Central memory CD8-positive, alpha-beta T cell (primary cell): ENCODE data around the gene MESD.

Source experiments
- ATAC-seq: fragments of 150-1000 bp; cut with Tn5 transposase; replicated peaks from 2 replicates; pipeline ENCODE4 v1.10.0; 2022; ENCODE audit warnings: mild to moderate bottlenecking, moderate FRiP score, moderate number of reproducible peaks; ENCODE audit not compliant: poor library complexity, severe bottlenecking; ENCODE audit errors: extremely low read depth
- DNase-seq, 2 donors: peaks; one replicate each; pipeline ENCODE4 v3.0.0; 2021; ENCODE audit warnings: low spot score in 2 of 2
- H3K27ac Mint-ChIP-seq: one replicate; pipeline ENCODE4 v1.8.0; 2022; ENCODE audit warnings: low read depth, mild to moderate bottlenecking, moderate library complexity, mixed read lengths
- H3K27me3 Mint-ChIP-seq: one replicate; pipeline ENCODE4 v1.8.0; 2022; ENCODE audit warnings: mixed read lengths
- H3K36me3 Mint-ChIP-seq: one replicate; pipeline ENCODE4 v1.8.0; 2022; ENCODE audit warnings: mild to moderate bottlenecking, moderate library complexity, mixed read lengths; ENCODE audit not compliant: insufficient read depth
- H3K4me1 Mint-ChIP-seq: one replicate; pipeline ENCODE4 v1.8.0; 2022; ENCODE audit warnings: mixed read lengths
- H3K4me3 Mint-ChIP-seq: one replicate; pipeline ENCODE4 v1.8.0; 2022; ENCODE audit warnings: mild to moderate bottlenecking, moderate library complexity, mixed read lengths
- H3K9me3 Mint-ChIP-seq: one replicate; pipeline ENCODE4 v1.8.0; 2022; ENCODE audit warnings: mixed read lengths

MESD gene

GRCh38 chr15:80996247-80996646 is 6.6 kb upstream of the MESD start:
- DNase-seq (no peak), ATAC-seq (no peak)
- H3K27ac Mint-ChIP-seq = no peak overlapping the region
- H3K4me1 Mint-ChIP-seq = peaks cover 19% of the 10 kb centered on the region
- peaks cover 5% of the 10 kb centered on the region for H3K9me3 Mint-ChIP-seq
- peaks cover 13% of the 10 kb centered on the region for H3K36me3 Mint-ChIP-seq
- H3K4me3 Mint-ChIP-seq = no peak overlapping the region
- H3K27me3 Mint-ChIP-seq = no peaks in the 10 kb centered on the region

- no peaks in the 10 kb centered on the region for H3K27me3 Mint-ChIP-seq
- H3K9me3 Mint-ChIP-seq = peaks cover 5% of the 10 kb centered on the region
- peaks cover 8% of the 10 kb centered on the region for H3K36me3 Mint-ChIP-seq
- DNase-seq = no peak
- no peak overlapping the region for H3K4me3 Mint-ChIP-seq
- no peak overlapping the region for H3K27ac Mint-ChIP-seq
- ATAC-seq = no peak
- peaks cover 26% of the 10 kb centered on the region for H3K4me1 Mint-ChIP-seq
Observed at GRCh38 chr15:80992441-80992840, 2.8 kb upstream of the MESD start.

GRCh38 chr15:80992006-80992405 is 2.4 kb upstream of the MESD start:
- H3K27ac Mint-ChIP-seq = no peak overlapping the region
- no peak for ATAC-seq
- H3K4me1 Mint-ChIP-seq = peaks cover 28% of the 10 kb centered on the region
- H3K27me3 Mint-ChIP-seq = no peaks in the 10 kb centered on the region
- no peak overlapping the region for H3K4me3 Mint-ChIP-seq
- no peak for DNase-seq
- H3K36me3 Mint-ChIP-seq = peaks cover 8% of the 10 kb centered on the region
- peaks cover 5% of the 10 kb centered on the region for H3K9me3 Mint-ChIP-seq

GRCh38 chr15:80991421-80991820 is 1.8 kb upstream of the MESD start:
- no peak for ATAC-seq

GRCh38 chr15:80990955-80991354 is 1.3 kb upstream of the MESD start:
- peaks cover 11% of the 10 kb centered on the region for H3K36me3 Mint-ChIP-seq
- H3K9me3 Mint-ChIP-seq = peaks cover 2% of the 10 kb centered on the region
- H3K27me3 Mint-ChIP-seq = no peaks in the 10 kb centered on the region
- DNase-seq (no peak), ATAC-seq (no peak)
- H3K4me1 Mint-ChIP-seq = peaks cover 38% of the 10 kb centered on the region
- H3K4me3 Mint-ChIP-seq = no peak overlapping the region
- no peak overlapping the region for H3K27ac Mint-ChIP-seq

More at GRCh38 chr15:80991421-80991820, 1.8 kb upstream of the MESD start:
- peaks cover 34% of the 10 kb centered on the region for H3K4me1 Mint-ChIP-seq
- DNase-seq = no peak
- no peak overlapping the region for H3K27ac Mint-ChIP-seq
- peaks cover 5% of the 10 kb centered on the region for H3K9me3 Mint-ChIP-seq
- peaks cover 11% of the 10 kb centered on the region for H3K36me3 Mint-ChIP-seq
- no peaks in the 10 kb centered on the region for H3K27me3 Mint-ChIP-seq
- H3K4me3 Mint-ChIP-seq = no peak overlapping the region

- Mint-ChIP-seq H3K9me3 (no peaks in the 10 kb centered on the region), H3K36me3 (peaks cover 22% of the 10 kb centered on the region), H3K27me3 (no peaks in the 10 kb centered on the region), H3K27ac (peak overlapping the region; percentile 99), H3K4me3 (peak overlapping the region; percentile 100), H3K4me1 (peaks cover 53% of the 10 kb centered on the region)
- DNase-seq = no peak
- no peak for ATAC-seq
Observed at GRCh38 chr15:80989081-80989517, 520 bp downstream of the MESD start.

- peaks cover 25% of the 10 kb centered on the region for H3K36me3 Mint-ChIP-seq
- H3K4me3 Mint-ChIP-seq = peak overlapping the region; percentile 100
- ATAC-seq (no peak), DNase-seq (no peak)
- H3K27me3 Mint-ChIP-seq = no peaks in the 10 kb centered on the region
- no peaks in the 10 kb centered on the region for H3K9me3 Mint-ChIP-seq
- peaks cover 58% of the 10 kb centered on the region for H3K4me1 Mint-ChIP-seq
- H3K27ac Mint-ChIP-seq = peak overlapping the region; percentile 99
Observed at GRCh38 chr15:80988148-80988796, 1.3 kb downstream of the MESD start.

- H3K27ac Mint-ChIP-seq = no peak overlapping the region
- no peaks in the 10 kb centered on the region for H3K9me3 Mint-ChIP-seq
- H3K4me3 Mint-ChIP-seq = no peak overlapping the region
- H3K27me3 Mint-ChIP-seq = no peaks in the 10 kb centered on the region
- ATAC-seq (no peak), DNase-seq (no peak)
- H3K4me1 Mint-ChIP-seq = peaks cover 68% of the 10 kb centered on the region
- peaks cover 34% of the 10 kb centered on the region for H3K36me3 Mint-ChIP-seq
Observed at GRCh38 chr15:80986487-80986886, 3.1 kb downstream of the MESD start.

GRCh38 chr15:80985981-80986380 is 3.6 kb downstream of the MESD start:
- H3K27ac Mint-ChIP-seq = no peak overlapping the region
- no peak for DNase-seq
- ATAC-seq = no peak
- H3K27me3 Mint-ChIP-seq = no peaks in the 10 kb centered on the region
- H3K9me3 Mint-ChIP-seq = no peaks in the 10 kb centered on the region
- H3K4me3 Mint-ChIP-seq = no peak overlapping the region
- H3K4me1 Mint-ChIP-seq = peaks cover 68% of the 10 kb centered on the region
- peaks cover 35% of the 10 kb centered on the region for H3K36me3 Mint-ChIP-seq

- no peak for DNase-seq
- ATAC-seq = no peak
- peak overlapping the region; percentile 12 for H3K4me3 Mint-ChIP-seq
- peaks cover 42% of the 10 kb centered on the region for H3K36me3 Mint-ChIP-seq
- no peak overlapping the region for H3K27ac Mint-ChIP-seq
- H3K9me3 Mint-ChIP-seq = no peaks in the 10 kb centered on the region
- no peaks in the 10 kb centered on the region for H3K27me3 Mint-ChIP-seq
- H3K4me1 Mint-ChIP-seq = peaks cover 65% of the 10 kb centered on the region
Observed at GRCh38 chr15:80984856-80985255, 4.8 kb downstream of the MESD start.

GRCh38 chr15:80982839-80983238 is 6.8 kb downstream of the MESD start:
- ATAC-seq (no peak), DNase-seq (no peak)
- Mint-ChIP-seq H3K27me3 (no peaks in the 10 kb centered on the region), H3K27ac (peak overlapping the region; percentile 17), H3K9me3 (no peaks in the 10 kb centered on the region), H3K36me3 (peaks cover 48% of the 10 kb centered on the region), H3K4me3 (no peak overlapping the region), H3K4me1 (peaks cover 53% of the 10 kb centered on the region)

- no peaks in the 10 kb centered on the region for H3K9me3 Mint-ChIP-seq
- DNase-seq = no peak
- peaks cover 56% of the 10 kb centered on the region for H3K4me1 Mint-ChIP-seq
- no peak overlapping the region for H3K4me3 Mint-ChIP-seq
- H3K27me3 Mint-ChIP-seq = no peaks in the 10 kb centered on the region
- no peak overlapping the region for H3K27ac Mint-ChIP-seq
- peaks cover 50% of the 10 kb centered on the region for H3K36me3 Mint-ChIP-seq
- no peak for ATAC-seq
Observed at GRCh38 chr15:80982205-80982604, 7.4 kb downstream of the MESD start.

- peaks cover 54% of the 10 kb centered on the region for H3K4me1 Mint-ChIP-seq
Observed at GRCh38 chr15:80979538-80980200, 9.9 kb downstream of the MESD start.

More at GRCh38 chr15:80979538-80980200, 9.9 kb downstream of the MESD start:
- H3K27me3 Mint-ChIP-seq = no peaks in the 10 kb centered on the region
- peaks cover 44% of the 10 kb centered on the region for H3K36me3 Mint-ChIP-seq
- no peak for ATAC-seq
- no peak overlapping the region for H3K4me3 Mint-ChIP-seq
- H3K9me3 Mint-ChIP-seq = no peaks in the 10 kb centered on the region
- peak overlapping the region; percentile 54 for H3K27ac Mint-ChIP-seq
- no peak for DNase-seq
